HepG2 (cell line): ENCODE results near the gene RBBP8. TPM values are rescaled to one million over a fixed set of nuclear protein-coding genes. Genes with fewer than 3 reads are reported as not detected.

ENCODE experiments used
- ATAC-seq: fragments of 200-7000 bp; cut with Tn5 transposase; 3 replicates; pipeline ENCODE4 v1.9.1; 2020; ENCODE audit warnings: mild to moderate bottlenecking, moderate library complexity
- BruUV-seq: library from RNA; stranded (reverse); fragments of 400-500 nt; replicated peaks from 2 replicates; lab custom pipeline; 2021; lab: Mats Ljungman, UMichigan
- CTCF ChIA-PET: fragments of 300-600 bp; formaldehyde crosslinking; extraction: SDS; loops from one replicate; lab custom pipeline; 2021; ENCODE audit warnings: low total read pairs, inconsistent platforms, low intra/inter-chr PET ratio; lab: Yijun Ruan, JAX
- POLR2A ChIA-PET: fragments of 350-600 bp; sonication (Branson Sonifier 250); formaldehyde crosslinking; loops from one replicate; lab custom pipeline; 2020; ENCODE audit warnings: antibody characterized with exemption, inconsistent platforms; lab: Yijun Ruan, JAX
- DNase-seq: peaks from one replicate; pipeline ENCODE4 v3.0.0-alpha.2; 2015; ENCODE audit warnings: low spot score
- FAIRE-seq: peaks from 3 replicates; lab custom pipeline; 2011; peaks lifted over from hg19 to GRCh38; lab: Jason Lieb, UNC
- H2AFZ ChIP-seq: one replicate; pipeline ENCODE4 v1.6.1; 2011; ENCODE audit warnings: low read length, inconsistent platforms
- H3K27ac ChIP-seq: fragments of 300-600 bp; 3 replicates; pipeline ENCODE4 v1.8.0; 2011; ENCODE audit warnings: mixed run types, mild to moderate bottlenecking, mixed read lengths, low read length, inconsistent platforms; ENCODE audit not compliant: insufficient read depth; ENCODE audit errors: extremely low read length
- H3K27me3 ChIP-seq, 2 experiments: fragments of 200-600 bp in 1 of 2; 2 replicates in 1 of 2; 3 replicates in 1 of 2; pipeline versions ENCODE4 v1.6.0 to v1.8.0; 2011; ENCODE audit warnings: low read length in 2 of 2, mild to moderate bottlenecking in 2 of 2, moderate library complexity in 2 of 2, inconsistent platforms in 1 of 2; ENCODE audit not compliant: insufficient read depth in 2 of 2, control insufficient read depth in 1 of 2
- H3K36me3 ChIP-seq, 2 experiments: fragments of 200-600 bp in 1 of 2; replicated peaks in 1 of 2; 2 replicates in 1 of 2; 3 replicates in 1 of 2; pipeline versions ENCODE4 v1.5.1 to v1.8.0; 2011; ENCODE audit warnings: low read length in 2 of 2, inconsistent platforms in 1 of 2; ENCODE audit not compliant: insufficient read depth in 2 of 2, control insufficient read depth in 1 of 2
- H3K4me1 ChIP-seq: 2 replicates; pipeline ENCODE4 v1.5.1; 2012; ENCODE audit warnings: low read length, inconsistent platforms; ENCODE audit not compliant: insufficient read depth
- H3K4me2 ChIP-seq: 2 replicates; pipeline ENCODE4 v1.6.0; 2011; ENCODE audit warnings: low read depth, low read length, inconsistent platforms
- H3K4me3 ChIP-seq, 3 experiments: fragments of 200-600 bp in 1 of 3; sonication (generic), shearing (Covaris generic) in 1 of 3; replicated peaks in 1 of 3; 2 replicates each; pipeline ENCODE4 v1.5.1; 2011 to 2016; ENCODE audit warnings: low read length in 3 of 3, inconsistent platforms in 2 of 3, low read depth in 2 of 3, mild to moderate bottlenecking in 2 of 3, control low read depth in 1 of 3, mixed read lengths in 1 of 3; ENCODE audit not compliant: insufficient read depth in 1 of 3
- H3K79me2 ChIP-seq: one replicate; pipeline ENCODE4 v1.6.1; 2011; ENCODE audit warnings: low read length, inconsistent platforms; ENCODE audit not compliant: insufficient read depth
- H3K9ac ChIP-seq: 2 replicates; pipeline ENCODE4 v1.6.0; 2011; ENCODE audit warnings: mild to moderate bottlenecking, low read depth, low read length, inconsistent platforms; ENCODE audit not compliant: insufficient read depth
- H3K9me3 ChIP-seq: 2 replicates; pipeline ENCODE4 v1.5.1; 2012; ENCODE audit warnings: mild to moderate bottlenecking, low read length
- H4K20me1 ChIP-seq: 2 replicates; pipeline ENCODE4 v1.6.0; 2011; ENCODE audit warnings: inconsistent platforms, mild to moderate bottlenecking, low read length, moderate library complexity; ENCODE audit not compliant: insufficient read depth
- ATF7-NPFF ChIP-seq: sonication (generic); formaldehyde crosslinking; IDR thresholded peaks from 2 replicates; pipeline ENCODE4 v1.8.1; 2023; ENCODE audit warnings: mild to moderate bottlenecking, low read depth, missing genetic modification reagents, moderate library complexity
- MAFG ChIP-seq: sonication (generic); formaldehyde crosslinking; IDR thresholded peaks from 2 replicates; pipeline ENCODE4 v1.5.1; 2020; ENCODE audit warnings: mild to moderate bottlenecking, missing genetic modification reagents
- MAZ ChIP-seq, 2 experiments: sonication (generic) in 1 of 2; formaldehyde crosslinking in 1 of 2; IDR thresholded peaks; 2 replicates each; pipeline versions ENCODE4 v1.5.0 to v1.6.1; 2012 to 2020; ENCODE audit warnings: low read depth in 2 of 2, mild to moderate bottlenecking in 2 of 2, borderline replicate concordance in 1 of 2, improper control_type of control experiment in 1 of 2, low read length in 1 of 2, missing genetic modification reagents in 1 of 2, moderate library complexity in 1 of 2
- POLR2AphosphoS2 ChIP-seq: IDR thresholded peaks from 2 replicates; pipeline ENCODE4 v1.6.1; 2011; ENCODE audit warnings: low read depth, low read length, improper control_type of control experiment
- ZKSCAN8 ChIP-seq: IDR thresholded peaks from 2 replicates; pipeline ENCODE4 v1.6.1; 2016; ENCODE audit warnings: borderline replicate concordance, missing genetic modification reagents, missing compliant biosample characterization
- ZNF17 ChIP-seq: sonication (generic); formaldehyde crosslinking; IDR thresholded peaks from 2 replicates; pipeline ENCODE4 v1.5.0; 2020; ENCODE audit warnings: mild to moderate bottlenecking, missing genetic modification reagents
- ZNF232 ChIP-seq: sonication (generic); formaldehyde crosslinking; IDR thresholded peaks from 2 replicates; pipeline ENCODE4 v1.4.0; 2020; ENCODE audit warnings: missing genetic modification reagents, borderline replicate concordance
- ZNF510 ChIP-seq: sonication (generic); formaldehyde crosslinking; IDR thresholded peaks from 2 replicates; pipeline ENCODE4 v1.4.0; 2020; ENCODE audit warnings: low read depth, mild to moderate bottlenecking, missing genetic modification reagents
- ZNF564 ChIP-seq: sonication (generic); formaldehyde crosslinking; IDR thresholded peaks from 2 replicates; pipeline ENCODE4 v1.8.1; 2023; ENCODE audit warnings: mild to moderate bottlenecking, missing genetic modification reagents
- ZNF570 ChIP-seq: sonication (generic); formaldehyde crosslinking; IDR thresholded peaks from 2 replicates; pipeline ENCODE4 v1.4.0; 2020; ENCODE audit warnings: mild to moderate bottlenecking, missing genetic modification reagents, borderline replicate concordance
- WGBS: methylation state at CpG from one replicate; pipeline ENCODE4 v1.1.6; 2017; ENCODE audit warnings: low lambda C conversion rate; 5-methylcytosine and 5-hydroxymethylcytosine counted together
- in situ Hi-C: cut with HindIII; loops from 2 replicates; pipeline ENCODE4 v1.10.0; 2017; ENCODE audit warnings: low pct_unique_long_range_greater_than_20kb; ENCODE audit not compliant: extremely low pct_ligation_motif_present
- intact Hi-C: fragments of 100-400 bp; cut with micrococcal nuclease; formaldehyde crosslinking; loops from one replicate; pipeline ENCODE4 v1.10.0; 2022; ENCODE audit not compliant: unreplicated experiment
- polyA plus RNA-seq, 8 experiments: library from polyadenylated mRNA; depleted of rRNA in 3 of 8; stranded (reverse) in 7 of 8; unstranded in 1 of 8; fragments of >200 nt; fragmentation: Illumina TruSeq in 4 of 8; extraction: Trizol in 4 of 8; gene quantifications; 2 replicates each; pipeline versions ENCODE4 v1.2.1 to v1.2.3, GENCODE V29; 2011 to 2016; ENCODE audit warnings: low read depth in 4 of 8, missing spikeins in 1 of 8, mixed read lengths in 1 of 8; ENCODE audit not compliant: insufficient read depth in 1 of 8
- total RNA-seq, 5 experiments: library from RNA; depleted of rRNA; stranded (reverse); fragments of >200 nt; fragmentation: Illumina TruSeq; extraction: Trizol; gene quantifications; 2 replicates each; pipeline ENCODE4 v1.2.3, GENCODE V29; 2016; ENCODE audit warnings: low read depth in 1 of 5
- TF ChIP-seq, protein P1 (sequence below), 2 experiments: sonication (generic) in 1 of 2; formaldehyde crosslinking in 1 of 2; IDR thresholded peaks; 2 replicates each; pipeline versions ENCODE4 v1.5.1 to v1.6.1; 2011 to 2020; ENCODE audit warnings: borderline replicate concordance in 1 of 2, low read depth in 1 of 2, low read length in 1 of 2, mild to moderate bottlenecking in 1 of 2, missing genetic modification reagents in 1 of 2, moderate library complexity in 1 of 2
- TF ChIP-seq, protein P2 (sequence below): sonication (generic); formaldehyde crosslinking; IDR thresholded peaks from 2 replicates; pipeline ENCODE4 v1.8.0; 2022; ENCODE audit warnings: mild to moderate bottlenecking, missing genetic modification reagents, borderline replicate concordance

RBBP8 gene
- total and polyA plus RNA-seq, 2 of the 13 experiments (the other 11 are each of a cell fraction or from before 2014, with no cell fraction given), result 14.2 to 47.4 TPM

DNA sequence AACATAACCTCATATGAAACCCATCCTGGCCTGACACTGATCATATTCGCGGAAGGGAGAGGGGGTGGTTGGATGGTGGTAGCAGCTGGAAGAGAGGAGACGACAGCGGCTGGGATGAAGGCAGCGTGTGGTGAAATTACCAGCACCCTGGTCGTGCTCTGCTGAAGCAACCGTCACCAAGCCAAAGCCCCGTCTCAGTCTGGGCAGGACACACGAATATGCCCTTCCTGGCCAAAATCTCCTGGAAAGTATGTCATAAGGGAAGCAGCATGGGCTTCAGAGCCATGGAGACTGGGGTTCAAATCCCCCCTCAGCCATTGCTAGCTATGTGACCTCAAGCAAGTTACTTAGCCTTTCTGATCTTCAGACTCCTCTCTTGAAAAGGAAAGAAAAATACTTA, 139.0 kb downstream of the RBBP8 start:
- Histone ChIP-seq H3K4me1 (peaks cover 14% of the 10 kb centered on the region), H3K4me3 (no peak overlapping the region), H4K20me1 (no peaks in the 10 kb centered on the region), H3K9ac (no peak overlapping the region), H3K36me3 (no peaks in the 10 kb centered on the region), H3K4me2 (no peak overlapping the region), H3K27me3 (0 out of 5 replicates have a peak, but pooled peaks cover 0 to 9% of the 10 kb centered on the region in 2 experiments), H3K79me2 (no peaks in the 10 kb centered on the region), H3K27ac (no peak overlapping the region), H2AFZ (no peak overlapping the region), H3K9me3 (no peaks in the 10 kb centered on the region)
- in situ Hi-C loops (loop anchor here (10.0 kb wide), 1 partner anchor 333 kb away; no protein-coding TSS in a partner anchor), intact Hi-C loops (no loop called here)
- TF ChIP-seq ZKSCAN8 (CRISPR knock-in tag) (no peak), ATF7-NPFF (CRISPR knock-in tag) (no peak), POLR2AphosphoS2 (no peak), ZNF232 (CRISPR knock-in tag) (no peak), ZNF510 (CRISPR knock-in tag) (no peak), ZNF17 (CRISPR knock-in tag) (no peak), MAZ (IDR thresholded peaks at IDR 0.05; ENCODE audit: borderline replicate concordance, low read depth, low read length) (no peak), MAZ (CRISPR knock-in tag; IDR thresholded peaks at IDR 0.05; ENCODE audit: low read depth) (no peak), ZNF570 (CRISPR knock-in tag) (no peak), MAFG (CRISPR knock-in tag) (no peak), ZNF564 (CRISPR knock-in tag) (no peak)
- TF ChIP-seq, protein P1, sequence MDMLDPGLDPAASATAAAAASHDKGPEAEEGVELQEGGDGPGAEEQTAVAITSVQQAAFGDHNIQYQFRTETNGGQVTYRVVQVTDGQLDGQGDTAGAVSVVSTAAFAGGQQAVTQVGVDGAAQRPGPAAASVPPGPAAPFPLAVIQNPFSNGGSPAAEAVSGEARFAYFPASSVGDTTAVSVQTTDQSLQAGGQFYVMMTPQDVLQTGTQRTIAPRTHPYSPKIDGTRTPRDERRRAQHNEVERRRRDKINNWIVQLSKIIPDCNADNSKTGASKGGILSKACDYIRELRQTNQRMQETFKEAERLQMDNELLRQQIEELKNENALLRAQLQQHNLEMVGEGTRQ (IDR thresholded peaks at IDR 0.05; ENCODE audit: low read depth, low read length), result no peak
- TF ChIP-seq, protein P1 (CRISPR knock-in tag; IDR thresholded peaks at IDR 0.05; ENCODE audit: borderline replicate concordance), result no peak
- TF ChIP-seq, protein P2, sequence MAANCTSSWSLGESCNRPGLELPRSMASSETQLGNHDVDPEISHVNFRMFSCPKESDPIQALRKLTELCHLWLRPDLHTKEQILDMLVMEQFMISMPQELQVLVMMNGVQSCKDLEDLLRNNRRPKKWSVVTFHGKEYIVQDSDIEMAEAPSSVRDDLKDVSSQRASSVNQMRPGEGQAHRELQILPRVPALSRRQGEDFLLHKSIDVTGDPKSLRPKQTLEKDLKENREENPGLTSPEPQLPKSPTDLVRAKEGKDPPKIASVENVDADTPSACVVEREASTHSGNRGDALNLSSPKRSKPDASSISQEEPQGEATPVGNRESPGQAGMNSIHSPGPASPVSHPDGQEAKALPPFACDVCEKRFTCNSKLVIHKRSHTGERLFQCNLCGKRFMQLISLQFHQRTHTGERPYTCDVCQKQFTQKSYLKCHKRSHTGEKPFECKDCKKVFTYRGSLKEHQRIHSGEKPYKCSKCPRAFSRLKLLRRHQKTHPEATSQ (CRISPR knock-in tag), result no peak
- DNase-seq (no peak), FAIRE-seq (no peak), ATAC-seq (no peak)
- WGBS, result 82% methylated on average over 8 of the region's 9 CpGs
- CTCF ChIA-PET, result no interaction called here
- POLR2A ChIA-PET, result no interaction called here
- BruUV-seq, result no TSS peak
